ENCODE measurements around the gene KRT17.
"Not testable (repeated sequence)": the region's sequence is repeated elsewhere in the genome, so short reads cannot be mapped to it uniquely, and the experiment has no call there.

The KRT17 gene

GRCh38 chr17:41580687-41581365 is 43.5 kb downstream of the KRT17 start:
- no peak for FAIRE-seq
- no peak for TF ChIP-seq POLR2A (IDR thresholded peaks at IDR 0.05; ENCODE audit: low read depth, low read length)

DNA sequence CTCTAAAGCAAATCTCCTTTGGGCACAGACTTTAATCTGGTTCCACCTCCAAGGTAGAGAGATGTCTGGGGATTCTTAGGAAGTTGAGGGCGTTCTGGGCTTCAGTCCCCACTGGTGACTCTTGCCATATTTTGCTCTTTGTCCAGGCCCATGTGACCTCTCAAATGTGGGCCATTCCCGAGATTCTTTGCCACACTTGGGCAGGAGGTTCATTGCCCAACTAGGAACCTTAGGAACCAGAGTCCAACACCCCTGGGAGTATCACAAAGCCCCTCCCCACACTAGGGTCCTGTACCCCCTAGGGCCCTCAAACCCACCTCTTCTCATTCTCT is 44.2 kb downstream of the KRT17 start:
- FAIRE-seq (no peak), DNase-seq (ENCODE audit: insufficient read length, low spot score) (no peak)
- no peak for TF ChIP-seq POLR2A (IDR thresholded peaks at IDR 0.05; ENCODE audit: low read depth, low read length)

More at GRCh38 chr17:41580687-41581365, 43.5 kb downstream of the KRT17 start:
- DNase-seq (ENCODE audit: insufficient read length, low spot score) = no peak

DNA sequence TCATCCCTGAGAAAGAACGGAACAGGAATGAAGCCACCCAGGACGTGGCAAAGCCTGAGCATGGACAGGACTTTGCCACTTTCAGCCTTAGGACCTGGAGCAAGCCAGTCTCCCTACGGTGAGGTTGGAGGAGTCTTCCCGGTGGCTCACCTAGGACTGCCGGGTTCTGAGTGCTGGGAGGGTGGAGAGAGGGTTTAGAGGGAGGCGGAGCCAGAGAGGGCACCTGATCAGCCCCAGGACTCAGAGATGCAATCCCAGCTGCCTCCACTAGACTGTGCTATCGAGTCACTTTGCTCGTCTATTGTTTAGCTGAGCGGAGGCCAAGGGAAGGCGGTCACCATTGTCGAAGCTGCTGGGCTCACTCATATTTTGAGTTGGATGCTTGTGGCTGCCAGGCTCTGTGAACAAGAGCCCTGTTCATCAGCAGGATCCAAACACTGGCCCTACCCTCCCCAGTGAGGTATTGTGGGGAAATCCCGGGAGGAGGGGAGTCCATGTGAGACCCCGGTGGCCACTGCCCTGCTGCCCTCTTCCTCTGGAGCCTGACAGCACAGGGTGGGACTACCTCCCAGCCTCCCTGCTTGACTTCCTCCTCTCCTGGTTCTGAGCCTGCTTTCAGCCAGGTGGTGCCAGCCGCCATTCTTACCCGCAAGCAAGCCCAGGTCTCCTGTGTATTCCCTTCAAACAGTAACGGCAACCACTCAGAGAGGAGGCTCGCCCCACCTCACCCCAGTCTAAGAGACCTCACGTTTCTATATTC is 44.7 kb downstream of the KRT17 start:
- DNase-seq (ENCODE audit: insufficient read length, low spot score) (peak; percentile 92), FAIRE-seq (no peak)
- no peak for TF ChIP-seq POLR2A (IDR thresholded peaks at IDR 0.05; ENCODE audit: low read depth, low read length)

DNA sequence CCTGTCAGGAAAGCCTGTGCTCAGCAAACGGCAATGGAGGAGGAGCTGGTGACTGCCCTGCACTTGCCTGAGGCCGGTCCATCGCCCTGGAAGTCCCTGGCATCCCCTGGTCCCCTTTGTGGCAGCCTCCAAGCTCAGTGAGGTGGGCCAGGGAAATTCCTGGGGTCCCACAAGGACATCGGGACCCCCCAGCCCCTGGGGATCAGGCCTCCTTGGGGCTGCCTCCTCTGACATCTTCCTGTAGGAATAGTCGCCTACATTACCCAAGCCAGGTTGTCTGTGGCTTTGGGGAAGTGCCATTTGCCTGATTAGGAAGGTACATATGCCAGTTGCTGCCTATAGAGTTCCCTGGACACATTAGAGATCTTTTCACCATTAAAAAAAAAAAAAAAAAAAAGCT is 45.4 kb downstream of the KRT17 start:
- DNase-seq (ENCODE audit: insufficient read length, low spot score) (no peak), FAIRE-seq (no peak)
- TF ChIP-seq POLR2A (IDR thresholded peaks at IDR 0.05; ENCODE audit: low read depth, low read length) = no peak

DNA sequence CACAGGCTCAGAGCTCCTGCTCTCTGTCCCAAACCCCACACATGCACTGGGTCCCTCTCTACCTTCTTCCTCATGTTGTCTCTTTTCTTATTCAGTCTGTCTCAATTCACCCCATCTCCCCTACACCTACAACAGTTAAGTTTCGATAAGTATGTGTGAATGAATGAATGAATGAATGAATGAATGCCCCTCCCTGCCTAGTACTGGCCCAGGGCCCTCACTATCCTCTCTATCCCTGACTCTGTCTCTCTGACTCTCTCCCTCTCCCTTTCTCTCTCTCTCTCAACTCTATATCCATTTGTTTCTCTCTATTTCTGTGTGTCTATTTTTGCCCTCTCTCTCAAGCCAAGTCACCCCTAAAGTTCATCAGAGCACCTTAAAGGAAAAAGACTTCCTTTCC is 45.8 kb downstream of the KRT17 start:
- TF ChIP-seq POLR2A (IDR thresholded peaks at IDR 0.05; ENCODE audit: low read depth, low read length) = no peak
- DNase-seq (ENCODE audit: insufficient read length, low spot score) (no peak), FAIRE-seq (no peak)

DNA sequence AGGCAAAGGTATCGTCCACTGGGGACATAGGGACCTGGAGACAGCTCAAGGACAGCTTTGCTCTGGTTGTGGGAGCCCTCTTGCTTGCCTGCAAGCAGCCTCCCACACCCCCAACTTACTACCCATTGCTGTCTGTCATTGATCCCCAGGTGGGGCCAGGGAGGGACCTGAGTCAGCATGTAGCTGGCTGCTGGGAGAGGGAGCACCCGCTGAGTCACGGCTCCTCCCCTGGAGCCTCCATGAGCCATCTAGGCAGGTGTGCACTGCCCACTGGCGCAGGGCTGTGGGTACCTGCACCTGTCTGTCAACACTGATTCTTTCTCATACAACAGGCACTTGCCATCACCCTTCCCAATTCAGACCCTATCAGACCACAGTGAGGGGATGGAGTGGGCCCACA is 47.6 kb downstream of the KRT17 start:
- not testable (repeated sequence) for FAIRE-seq; DNase-seq (ENCODE audit: insufficient read length, low spot score)

DNA sequence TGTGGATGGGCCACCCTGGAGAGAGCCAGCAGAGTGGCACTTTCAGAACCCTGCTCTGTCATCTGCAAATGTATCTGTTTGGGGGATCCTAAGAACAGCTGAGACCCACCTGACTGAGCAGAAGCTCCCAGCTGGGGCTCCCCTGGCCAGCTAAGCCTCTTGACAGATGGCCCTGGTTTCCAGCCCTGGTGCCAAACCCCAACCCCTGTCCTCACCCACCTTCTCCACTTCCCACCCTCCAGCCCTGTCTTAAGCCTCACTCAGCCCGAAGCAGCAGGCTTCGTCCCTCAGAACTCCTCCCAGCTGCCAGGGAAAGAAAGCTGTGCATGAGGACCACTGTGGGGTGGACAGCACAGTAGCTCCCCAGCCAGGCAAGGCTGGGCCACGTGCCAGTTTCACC is 49.0 kb downstream of the KRT17 start:
- DNase-seq (ENCODE audit: insufficient read length, low spot score) (no peak), FAIRE-seq (no peak)
- TF ChIP-seq POLR2A (IDR thresholded peaks at IDR 0.05; ENCODE audit: low read depth, low read length) = no peak

DNA sequence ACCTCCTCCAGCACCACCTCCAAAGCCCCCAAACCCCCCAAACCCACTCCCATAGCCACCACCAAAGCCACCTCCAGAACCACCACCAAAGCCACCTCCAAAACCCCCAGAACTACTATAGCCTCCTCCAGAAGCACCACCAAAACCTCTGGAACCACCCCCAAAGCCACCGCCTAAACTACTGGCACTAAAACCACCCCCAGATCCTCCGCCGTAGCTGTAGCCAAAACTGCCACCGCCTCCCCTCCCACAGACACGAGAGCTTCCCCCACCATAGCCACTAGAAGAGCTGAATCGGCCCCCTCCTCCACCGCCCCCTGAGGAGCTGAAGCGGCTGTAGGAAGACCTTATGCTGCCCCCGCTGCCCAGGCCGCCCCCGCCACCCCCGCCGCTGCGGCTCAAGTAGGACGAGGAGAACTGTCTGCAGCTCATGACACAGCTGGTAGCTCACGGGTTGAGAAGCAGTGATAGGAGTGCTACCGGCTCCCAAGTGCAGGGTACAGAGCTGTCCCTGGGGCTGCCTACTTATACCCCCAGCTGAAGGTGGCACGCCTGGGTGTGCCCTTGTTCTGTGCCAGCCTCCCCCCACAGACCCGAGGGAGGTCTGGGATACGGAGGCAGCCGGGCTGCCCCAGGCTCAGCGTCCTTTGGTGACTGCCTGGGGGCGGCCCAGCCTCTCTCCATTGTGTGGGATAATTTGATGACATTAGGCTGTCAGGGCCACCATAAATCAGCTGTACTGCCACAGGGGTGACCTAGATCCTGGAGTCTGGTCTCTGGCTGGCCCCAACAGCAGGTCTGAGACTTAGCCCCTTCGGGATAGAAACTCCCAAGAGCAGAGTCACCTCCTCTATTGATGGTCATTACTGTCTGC is 52.6 kb downstream of the KRT17 start, which contains the start of gene KRT9:
Gene KRT9 (minus strand): TSS at position 499 of the 874 bp plus-strand sequence. CDS start 67 bp downstream, at position 432.
- FAIRE-seq = no peak
- no peak for TF ChIP-seq POLR2A (IDR thresholded peaks at IDR 0.05; ENCODE audit: low read depth, low read length)
- DNase-seq (ENCODE audit: insufficient read length, low spot score) = no peak

All from H54 (cell line).